Right cardiac atrium (tissue), 5 donors: ENCODE measurements around the gene UNC13B. TPM values are rescaled to one million over a fixed set of nuclear protein-coding genes. Genes with fewer than 3 reads are reported as not detected.

Experiments used
- ATAC-seq, 2 donors: fragments of 200-7000 bp; cut with Tn5 transposase; one replicate each; pipeline versions ENCODE4 v1.8.0 to v1.9.1; 2020; ENCODE audit warnings: moderate library complexity in 2 of 2, mild to moderate bottlenecking in 1 of 2
- DNase-seq, 3 donors: peaks; one replicate each; pipeline ENCODE4 v3.0.0-alpha.2; 2020
- H3K27ac ChIP-seq: one replicate; pipeline ENCODE4 v1.5.1; 2013; ENCODE audit warnings: mild to moderate bottlenecking, low read length, control low read depth, moderate library complexity
- H3K27me3 ChIP-seq: one replicate; pipeline ENCODE4 v1.6.1; 2013; ENCODE audit not compliant: control insufficient read depth, insufficient read depth
- H3K4me1 ChIP-seq: one replicate; pipeline ENCODE4 v1.6.1; 2013; ENCODE audit warnings: low read length; ENCODE audit not compliant: control insufficient read depth, insufficient read depth
- H3K4me3 ChIP-seq: one replicate; pipeline ENCODE4 v1.5.1; 2013; ENCODE audit warnings: low read length, control low read depth
- H3K9me3 ChIP-seq: one replicate; pipeline ENCODE4 v1.6.1; 2013; ENCODE audit warnings: low read length; ENCODE audit not compliant: control insufficient read depth
- WGBS: extraction: QIAGEN DNeasy Blood & Tissue Kit; methylation state at CpG from one replicate; pipeline ENCODE4 v1.1.7; 2013; 5-methylcytosine and 5-hydroxymethylcytosine counted together
- intact Hi-C, 4 donors: fragments of 100-400 bp; cut with DNase I; formaldehyde crosslinking; loops; one replicate each; pipeline versions ENCODE4 v1.11.0 to v1.14.0; 2022 to 2023
- long read RNA-seq, 4 donors: library from polyadenylated mRNA; unstranded; transcript quantifications; one replicate each; pipeline ENCODE4 v2.0.0, GENCODE V29; 2020 to 2021
- polyA plus RNA-seq: library from polyadenylated mRNA; stranded (reverse); fragments of 200-250 nt; gene quantifications from one replicate; pipeline ENCODE4 v1.2.3, GENCODE V29; 2013
- total RNA-seq, 4 donors: library from RNA; stranded (reverse); fragmentation: NEBNext Ultra II Directional; extraction: Animal tissue kit (Norgen Biotek cat#: 25700); gene quantifications; one replicate each; pipeline ENCODE4 v1.2.1, GENCODE V29; 2021
- donor health status: healthy with polysubstance abuse.
- donor health status: DM: no; HTN: yes; CAD: no.
- donor health status: DM: no; HTN: no; CAD: no.
- donor health status: DM: no; HTN: yes; CAD: no; lungs with severe emphysema.
- donor health status: DM: yes; HTN: yes; CAD: no.

The UNC13B gene
- 10 to 100 TPM; 20.9 to 23.4 (median 21.1) TPM for total RNA-seq
- 8.8 TPM for polyA plus RNA-seq
- long read RNA-seq, donor 1, full-length matches to known transcripts = 1 of 21 reads
- long read RNA-seq, donor 1, partial matches to known transcripts = 15 of 21 reads
- long read RNA-seq, donor 1, other reads (novel, unspliced or antisense) = 5 of 21 reads
- long read RNA-seq, donor 2, full-length matches to known transcripts = 2 of 10 reads
- long read RNA-seq, donor 2, partial matches to known transcripts = 6 of 10 reads
- long read RNA-seq, donor 2, other reads (novel, unspliced or antisense) = 2 of 10 reads
- long read RNA-seq, donor 3, full-length matches to known transcripts = 7 of 39 reads
- long read RNA-seq, donor 3, partial matches to known transcripts = 25 of 39 reads
- long read RNA-seq, donor 3, other reads (novel, unspliced or antisense) = 7 of 39 reads
- long read RNA-seq, donor 4, partial matches to known transcripts = 6 of 11 reads
- long read RNA-seq, donor 4, other reads (novel, unspliced or antisense) = 5 of 11 reads

GRCh38 chr9:35161713-35162604, at the start of gene UNC13B:
TSS of gene UNC13B (plus strand) at chr9:35162009. CDS start at chr9:35162284, 275 bp downstream.
- Histone ChIP-seq H3K27ac (peak within 1 kb of the TSS; percentile 99), H3K9me3 (no peaks in the 10 kb centered on the region), H3K4me3 (peak within 1 kb of the TSS; percentile 58), H3K27me3 (no peaks in the 10 kb centered on the region), H3K4me1 (no peaks in the 10 kb centered on the region)
- DNase-seq (peak; percentile 94 to 98 (median 98)), ATAC-seq (peak; percentile 99 to 100)
- intact Hi-C loops = loop anchor here in 1 of 4 donors (5.0 kb wide), 1 partner anchor 35 kb away; no protein-coding TSS in a partner anchor
- WGBS = under 1% methylated on average over 70 of the region's 70 CpGs

GRCh38 chr9:35112257-35113020, 49.4 kb upstream of the UNC13B start:
- intact Hi-C loops = loop anchor here in 1 of 4 donors (10.0 kb wide), 1 partner anchor 442 kb away; no protein-coding TSS in a partner anchor
- DNase-seq (peak; percentile 71 to 79 (median 75)), ATAC-seq (no peak)
- Histone ChIP-seq H3K4me1 (peaks cover 20% of the 10 kb centered on the region), H3K4me3 (no peak overlapping the region), H3K9me3 (no peaks in the 10 kb centered on the region), H3K27me3 (no peaks in the 10 kb centered on the region), H3K27ac (peak overlapping the region; percentile 87)
- 72% methylated on average over 3 of the region's 3 CpGs for WGBS

- Histone ChIP-seq H3K27ac (peak overlapping the region; percentile 92), H3K27me3 (no peaks in the 10 kb centered on the region), H3K4me3 (peak overlapping the region; percentile 58), H3K9me3 (no peaks in the 10 kb centered on the region), H3K4me1 (peaks cover 18% of the 10 kb centered on the region)
- peak; percentile 42 to 52 for ATAC-seq
- WGBS = 6% methylated on average over 5 of the region's 5 CpGs
- DNase-seq = peak; percentile 92 to 94 (median 93)
- intact Hi-C loops = loop anchor here in 1 of 4 donors (10.0 kb wide), 1 partner anchor 441 kb away; no protein-coding TSS in a partner anchor
These were observed 47.5 kb upstream of the UNC13B start for GRCh38 chr9:35114113-35114839.

- intact Hi-C loops = loop anchor here in 3 of 4 donors (5.0 to 10.0 kb wide), 4 partner anchors 142 to 440 kb away; no protein-coding TSS in a partner anchor
- 14% methylated on average over 12 of the region's 12 CpGs for WGBS
- H3K9me3 ChIP-seq = no peaks in the 10 kb centered on the region
- no peaks in the 10 kb centered on the region for H3K27me3 ChIP-seq
- H3K4me3 ChIP-seq = peak overlapping the region; percentile 58
- ATAC-seq = peak; percentile 4 to 21
- DNase-seq = peak; percentile 80 to 91 (median 90)
- H3K27ac ChIP-seq = peak overlapping the region; percentile 92
- H3K4me1 ChIP-seq = peaks cover 13% of the 10 kb centered on the region
These were observed 46.8 kb upstream of the UNC13B start for GRCh38 chr9:35114840-35115628.

- H3K4me1 ChIP-seq = peaks cover 4% of the 10 kb centered on the region
- peak; percentile 72 to 77 for ATAC-seq
- H3K27ac ChIP-seq = peak within 1 kb of the TSS; percentile 92
- no peaks in the 10 kb centered on the region for H3K9me3 ChIP-seq
- intact Hi-C loops = loop anchor here (2.0 to 10.0 kb wide), 6 partner anchors 141 to 439 kb away; no protein-coding TSS in a partner anchor
- H3K4me3 ChIP-seq = peak within 1 kb of the TSS; percentile 58
- under 1% methylated on average over 54 of the region's 54 CpGs for WGBS
- H3K27me3 ChIP-seq = no peaks in the 10 kb centered on the region
- DNase-seq = peak; percentile 98 to 99 (median 99)
These were observed 45.9 kb upstream of the UNC13B start, which contains the start of gene ATOSB for GRCh38 chr9:35115680-35116538. TSS of gene ATOSB (minus strand) at chr9:35115862. CDS start at chr9:35108274, 7,588 bp downstream.

GRCh38 chr9:35116539-35116897, 45.3 kb upstream of the UNC13B start:
- DNase-seq (no peak), ATAC-seq (peak; percentile 0 to 3)
- Histone ChIP-seq H3K4me1 (peaks cover 4% of the 10 kb centered on the region), H3K27me3 (no peaks in the 10 kb centered on the region), H3K9me3 (no peaks in the 10 kb centered on the region), H3K27ac (peak overlapping the region; percentile 51), H3K4me3 (peak overlapping the region; percentile 58)
- WGBS = 1% methylated on average over 12 of the region's 12 CpGs
- intact Hi-C loops = loop anchor here (2.0 to 10.0 kb wide), 6 partner anchors 141 to 438 kb away; no protein-coding TSS in a partner anchor

- H3K4me1 ChIP-seq = peaks cover 4% of the 10 kb centered on the region
- ATAC-seq (peak; percentile 75 to 81), DNase-seq (peak; percentile 92 to 95 (median 94))
- intact Hi-C loops = loop anchor here (2.0 to 10.0 kb wide), 6 partner anchors 140 to 438 kb away; no protein-coding TSS in a partner anchor
- H3K4me3 ChIP-seq = peak overlapping the region; percentile 58
- H3K27me3 ChIP-seq = no peaks in the 10 kb centered on the region
- H3K27ac ChIP-seq = no peak overlapping the region
- 17% methylated on average over 30 of the region's 30 CpGs for WGBS
- no peaks in the 10 kb centered on the region for H3K9me3 ChIP-seq
These were observed 44.8 kb upstream of the UNC13B start for GRCh38 chr9:35116898-35117551.

- Histone ChIP-seq H3K27ac (no peak overlapping the region), H3K4me1 (no peaks in the 10 kb centered on the region), H3K27me3 (no peaks in the 10 kb centered on the region), H3K9me3 (no peaks in the 10 kb centered on the region), H3K4me3 (no peak overlapping the region)
- ATAC-seq (no peak), DNase-seq (no peak)
- WGBS = 71% methylated on average over 6 of the region's 6 CpGs
- intact Hi-C loops = no loop called here
These were observed 26.9 kb upstream of the UNC13B start for GRCh38 chr9:35134920-35135319.
